ENCODE measurements around the gene PPM1E.

DNA sequence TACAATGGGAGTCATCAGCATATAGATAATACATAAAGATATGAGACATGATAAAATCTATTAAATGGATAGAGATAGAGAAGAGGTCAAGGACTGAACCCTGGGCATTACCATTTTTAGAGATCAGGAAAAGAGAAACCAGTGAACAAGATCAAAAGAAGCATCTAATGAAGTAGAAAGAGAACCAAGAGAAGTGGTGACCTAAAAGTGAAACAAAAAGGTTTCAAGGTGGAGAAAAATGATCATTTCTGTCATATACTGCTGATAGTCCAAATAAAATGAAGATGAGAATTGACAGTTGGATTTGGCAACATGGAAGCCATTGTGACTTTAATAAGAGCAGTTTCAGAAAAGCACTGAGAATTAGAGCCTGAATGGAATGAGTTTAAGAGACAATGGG is 165.1 kb downstream of the PPM1E start:
- TF ChIP-seq, protein P1, sequence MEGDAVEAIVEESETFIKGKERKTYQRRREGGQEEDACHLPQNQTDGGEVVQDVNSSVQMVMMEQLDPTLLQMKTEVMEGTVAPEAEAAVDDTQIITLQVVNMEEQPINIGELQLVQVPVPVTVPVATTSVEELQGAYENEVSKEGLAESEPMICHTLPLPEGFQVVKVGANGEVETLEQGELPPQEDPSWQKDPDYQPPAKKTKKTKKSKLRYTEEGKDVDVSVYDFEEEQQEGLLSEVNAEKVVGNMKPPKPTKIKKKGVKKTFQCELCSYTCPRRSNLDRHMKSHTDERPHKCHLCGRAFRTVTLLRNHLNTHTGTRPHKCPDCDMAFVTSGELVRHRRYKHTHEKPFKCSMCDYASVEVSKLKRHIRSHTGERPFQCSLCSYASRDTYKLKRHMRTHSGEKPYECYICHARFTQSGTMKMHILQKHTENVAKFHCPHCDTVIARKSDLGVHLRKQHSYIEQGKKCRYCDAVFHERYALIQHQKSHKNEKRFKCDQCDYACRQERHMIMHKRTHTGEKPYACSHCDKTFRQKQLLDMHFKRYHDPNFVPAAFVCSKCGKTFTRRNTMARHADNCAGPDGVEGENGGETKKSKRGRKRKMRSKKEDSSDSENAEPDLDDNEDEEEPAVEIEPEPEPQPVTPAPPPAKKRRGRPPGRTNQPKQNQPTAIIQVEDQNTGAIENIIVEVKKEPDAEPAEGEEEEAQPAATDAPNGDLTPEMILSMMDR (optimal IDR thresholded peaks at IDR 0.05 in 1 of 3, IDR thresholded peaks at IDR 0.05 in 1 of 3, conservative IDR thresholded peaks at IDR 0.05 in 1 of 3; ENCODE audit: extremely low read depth in 1 of 3, insufficient read depth in 2 of 3, low read length in 3 of 3), result no peak
- no peak for TF ChIP-seq EZH2 (IDR thresholded peaks at IDR 0.05; ENCODE audit: low read length)

Measured in keratinocyte (primary cell).